VCaP (cell line): ENCODE results near the gene TFEB.

Source experiments
- H3K27ac ChIP-seq: fragments of 450-650 bp; 2 replicates; pipeline ENCODE4 v1.5.1; 2017
- TF ChIP-seq, protein P1 (sequence below): fragments of 450-650 bp; conservative IDR thresholded peaks from 2 replicates; pipeline ENCODE4 v1.5.1; 2017; ENCODE audit warnings: mild to moderate bottlenecking, moderate library complexity

The TFEB gene

DNA sequence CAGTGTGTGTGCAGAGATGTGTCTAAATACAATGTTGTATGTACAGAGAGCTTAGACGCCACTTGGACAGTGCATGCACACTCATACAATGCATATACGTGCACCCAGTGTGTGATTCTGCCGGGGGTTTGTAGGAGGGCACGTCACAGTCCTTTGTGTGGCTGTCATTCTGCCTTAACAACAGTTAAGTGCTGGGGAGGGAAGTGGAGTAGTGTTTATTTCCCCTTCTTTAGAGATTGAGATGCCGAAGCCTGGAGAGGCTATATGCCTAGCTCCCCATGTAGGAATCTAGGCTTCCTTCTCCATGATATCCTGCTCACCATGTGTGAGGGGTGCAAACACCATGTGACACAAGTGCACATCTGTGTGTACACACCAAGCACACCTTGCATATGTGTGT lies 59.0 kb downstream of the TFEB start:
- H3K27ac ChIP-seq = no peak overlapping the region
- TF ChIP-seq, protein P1, sequence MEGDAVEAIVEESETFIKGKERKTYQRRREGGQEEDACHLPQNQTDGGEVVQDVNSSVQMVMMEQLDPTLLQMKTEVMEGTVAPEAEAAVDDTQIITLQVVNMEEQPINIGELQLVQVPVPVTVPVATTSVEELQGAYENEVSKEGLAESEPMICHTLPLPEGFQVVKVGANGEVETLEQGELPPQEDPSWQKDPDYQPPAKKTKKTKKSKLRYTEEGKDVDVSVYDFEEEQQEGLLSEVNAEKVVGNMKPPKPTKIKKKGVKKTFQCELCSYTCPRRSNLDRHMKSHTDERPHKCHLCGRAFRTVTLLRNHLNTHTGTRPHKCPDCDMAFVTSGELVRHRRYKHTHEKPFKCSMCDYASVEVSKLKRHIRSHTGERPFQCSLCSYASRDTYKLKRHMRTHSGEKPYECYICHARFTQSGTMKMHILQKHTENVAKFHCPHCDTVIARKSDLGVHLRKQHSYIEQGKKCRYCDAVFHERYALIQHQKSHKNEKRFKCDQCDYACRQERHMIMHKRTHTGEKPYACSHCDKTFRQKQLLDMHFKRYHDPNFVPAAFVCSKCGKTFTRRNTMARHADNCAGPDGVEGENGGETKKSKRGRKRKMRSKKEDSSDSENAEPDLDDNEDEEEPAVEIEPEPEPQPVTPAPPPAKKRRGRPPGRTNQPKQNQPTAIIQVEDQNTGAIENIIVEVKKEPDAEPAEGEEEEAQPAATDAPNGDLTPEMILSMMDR = no peak

DNA sequence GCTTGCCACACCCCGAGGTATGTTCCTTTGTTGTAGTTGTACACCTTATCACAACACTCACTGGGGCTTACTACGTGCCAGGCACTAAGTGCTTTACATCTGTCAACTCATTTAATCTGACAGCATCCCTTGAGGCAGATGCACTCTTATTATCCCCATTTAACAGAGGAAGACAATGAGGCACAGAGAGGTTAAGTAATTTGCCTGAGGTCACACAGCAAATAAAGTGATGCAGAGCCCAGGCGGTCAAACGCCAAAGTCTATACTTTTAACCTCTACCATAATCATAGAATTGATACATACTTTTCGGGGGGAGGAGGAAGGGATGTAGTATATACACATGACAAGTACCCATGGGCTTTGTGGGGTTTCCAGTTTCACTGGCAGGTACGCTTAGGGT lies 59.4 kb downstream of the TFEB start:
- H3K27ac ChIP-seq = no peak overlapping the region
- TF ChIP-seq, protein P1 = no peak

DNA sequence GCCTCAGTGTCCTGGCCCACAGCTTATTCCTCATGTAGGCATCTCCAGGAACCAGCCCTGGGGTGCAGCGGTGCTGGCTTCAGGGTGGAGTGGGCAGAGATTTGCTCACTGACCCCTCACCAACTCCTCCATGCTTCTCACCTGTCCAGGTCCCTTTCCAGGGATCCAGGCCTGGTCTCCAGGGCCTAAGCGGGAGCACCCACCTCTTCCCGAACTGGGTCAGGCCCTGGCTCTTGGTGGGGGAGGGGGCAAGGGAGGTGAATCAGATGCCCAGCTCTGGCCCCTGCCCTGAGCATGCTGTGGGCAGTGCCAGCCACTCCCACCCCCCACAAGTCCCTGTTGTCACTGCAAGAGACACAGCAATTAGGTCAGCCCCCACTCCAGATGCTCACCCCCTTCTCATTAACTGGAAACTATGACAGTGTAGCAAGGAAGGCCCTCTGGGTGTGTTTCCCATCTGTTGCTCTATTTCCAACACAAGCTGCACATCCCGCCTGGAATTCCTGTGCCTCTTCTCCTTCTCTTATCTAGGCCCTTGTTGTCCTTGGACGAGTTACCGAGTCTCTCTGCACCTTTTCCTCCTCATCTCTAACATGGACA lies 60.1 kb downstream of the TFEB start:
- TF ChIP-seq, protein P1 = 0 out of 2 replicates have a peak, but pooled peaks have one; percentile 6
- no peak overlapping the region for H3K27ac ChIP-seq

DNA sequence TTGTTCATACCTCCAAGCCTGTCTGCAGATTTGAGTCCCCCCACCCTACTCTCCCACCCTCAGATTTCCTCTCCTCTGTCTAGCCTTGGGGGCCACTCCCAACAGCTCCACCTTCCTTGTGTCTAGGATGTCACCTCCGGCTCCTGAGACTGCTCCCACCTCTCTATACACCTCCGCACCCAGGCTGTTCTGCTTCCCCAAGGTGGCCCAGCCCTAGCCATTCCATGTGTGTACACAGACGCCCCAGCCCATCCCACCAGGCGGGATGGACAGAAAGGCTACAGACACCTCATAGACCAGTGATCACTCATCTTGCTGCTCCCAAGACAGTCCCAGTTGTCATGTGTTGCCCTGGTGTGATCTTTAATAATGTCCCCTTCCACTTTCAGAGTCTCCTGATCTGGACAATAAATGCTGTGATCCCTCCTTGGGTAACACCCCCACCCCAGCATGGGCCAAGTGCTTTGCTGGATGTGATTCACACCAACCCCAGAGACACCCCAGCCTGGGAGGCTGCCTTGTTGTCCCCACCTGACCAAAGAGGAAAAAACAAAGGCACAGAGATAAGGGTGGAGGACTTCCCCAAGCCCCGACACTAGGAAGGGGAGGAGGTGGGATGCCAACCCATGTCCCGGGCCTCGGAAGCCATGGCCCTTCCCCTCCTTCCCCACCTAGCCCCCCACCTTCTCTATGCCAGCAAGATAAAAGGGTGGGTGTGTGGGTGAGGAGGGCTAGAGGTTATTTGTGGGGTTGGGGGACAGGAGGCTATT lies 61.0 kb downstream of the TFEB start:
- H3K27ac ChIP-seq = no peak overlapping the region
- TF ChIP-seq, protein P1 = no peak

DNA sequence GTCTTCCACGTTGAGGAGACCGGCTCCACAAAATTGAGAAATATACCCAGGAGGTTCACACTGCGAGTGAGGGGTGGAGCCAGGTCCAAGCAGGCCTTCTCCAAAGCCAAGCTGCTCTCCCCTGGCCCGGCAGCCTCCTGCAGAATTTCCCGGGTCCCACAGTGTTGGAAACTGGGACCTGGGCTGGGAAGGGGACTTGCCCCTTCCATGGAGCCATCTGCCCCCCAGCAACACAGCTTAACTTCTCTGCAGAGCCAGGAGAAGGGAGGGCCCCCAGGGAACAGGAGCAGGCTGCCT lies 61.8 kb downstream of the TFEB start:
- no peak overlapping the region for H3K27ac ChIP-seq
- TF ChIP-seq, protein P1 = no peak

DNA sequence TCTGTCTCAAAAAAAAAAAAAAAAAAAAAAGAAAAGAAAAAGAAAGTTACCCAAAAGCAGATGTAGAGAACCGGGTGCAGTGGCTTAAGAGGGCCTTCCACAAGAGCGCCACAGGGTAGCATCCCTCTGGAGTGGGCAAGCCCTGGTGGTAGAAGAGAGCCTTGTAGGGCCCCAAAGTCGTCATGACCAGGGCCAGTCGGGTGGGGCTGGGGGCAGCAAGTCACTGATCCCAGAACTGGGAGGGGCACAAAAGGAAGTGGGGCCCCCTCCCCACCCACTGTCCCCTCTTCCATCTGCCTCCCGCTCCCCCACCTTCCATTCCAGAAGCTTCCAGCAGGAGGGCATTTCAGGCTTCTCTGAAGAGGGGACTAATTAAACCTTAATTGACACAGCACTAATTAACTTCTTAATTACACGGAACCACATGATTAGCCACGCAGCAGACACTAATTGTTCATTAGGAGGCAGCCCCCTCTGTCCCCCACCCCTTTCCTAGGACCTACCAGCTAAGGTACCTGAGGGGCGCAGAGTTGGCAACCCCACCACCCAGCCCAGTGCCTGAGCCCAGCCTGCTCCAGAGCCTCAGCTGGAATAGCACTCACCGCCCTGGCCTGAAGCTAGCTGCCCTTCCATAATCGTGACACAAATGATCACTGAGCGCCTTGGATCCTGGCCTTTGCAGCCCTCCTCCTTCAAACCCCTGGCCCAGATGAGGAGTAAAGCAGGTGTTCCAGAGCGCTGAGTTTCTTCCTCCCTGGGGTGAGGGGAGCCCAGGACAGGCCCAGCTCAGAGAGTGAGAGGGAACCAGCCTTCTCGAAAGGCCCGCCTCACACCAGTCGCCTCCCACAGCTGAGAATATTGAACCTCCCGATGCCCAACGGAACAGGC lies 62.3 kb downstream of the TFEB start:
- TF ChIP-seq, protein P1 = no peak
- no peak overlapping the region for H3K27ac ChIP-seq

DNA sequence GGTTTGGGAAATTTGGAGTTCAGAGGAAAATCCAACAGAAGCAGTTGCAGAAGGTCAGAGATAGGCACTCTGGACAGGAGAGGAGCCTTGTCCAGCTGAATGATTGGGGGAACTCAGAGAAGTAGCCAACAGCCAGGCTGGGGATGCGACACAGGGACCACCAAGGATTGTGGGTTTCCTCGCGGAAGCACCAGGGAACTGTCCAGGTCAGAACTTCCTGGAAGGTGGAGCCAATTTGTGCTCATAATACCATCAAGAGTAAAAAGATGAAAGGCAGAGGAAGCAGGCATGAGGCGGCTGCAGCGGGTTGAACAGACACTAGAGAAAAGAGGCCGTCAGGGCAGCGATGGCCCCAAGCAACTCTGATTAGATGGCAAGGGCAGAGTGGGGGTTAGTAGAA lies 63.4 kb downstream of the TFEB start:
- H3K27ac ChIP-seq = no peak overlapping the region
- TF ChIP-seq, protein P1 = no peak
